Activated CD4-positive, alpha-beta T cell treated with anti-CD3 and anti-CD28 coated beads, Interleukin-2, amount 50 U/mL, for 4 hours (primary cell): ENCODE measurements around the gene RAB29.

Experiments
- DNase-seq, 2 experiments: peaks; one replicate each; pipeline ENCODE4 v3.0.0-alpha.2; 2020

The RAB29 gene

GRCh38 chr1:205719015-205719414 is 56.3 kb downstream of the RAB29 start:
- DNase-seq = no peak
